CD8-positive, alpha-beta memory T cell (primary cell): Measurements from ENCODE around the gene AHCTF1. TPM values are rescaled to one million over a fixed set of nuclear protein-coding genes. Genes with fewer than 3 reads are reported as not detected.

Experiments
- CTCF ChIA-PET: fragments of 350-600 bp; sonication (Branson Sonifier 250); formaldehyde crosslinking; loops from one replicate; lab custom pipeline; 2021; ENCODE audit warnings: antibody characterized with exemption; lab: Charles Lee
- POLR2A ChIA-PET: fragments of 350-600 bp; sonication (Branson Sonifier 250); formaldehyde crosslinking; loops from one replicate; lab custom pipeline; 2021; ENCODE audit warnings: antibody characterized with exemption; lab: Charles Lee
- DNase-seq, 5 donors: peaks; one replicate each; pipeline versions ENCODE4 v3.0.0 to v3.0.0-alpha.2; 2020 to 2022; ENCODE audit warnings: mixed read lengths in 1 of 5
- H3K27ac ChIP-seq: one replicate; pipeline ENCODE4 v1.7.0; 2013; ENCODE audit warnings: low read depth, mild to moderate bottlenecking, low read length, moderate library complexity
- H3K27me3 ChIP-seq: 2 replicates; pipeline ENCODE4 v1.7.0; 2013; ENCODE audit warnings: low read length, mild to moderate bottlenecking; ENCODE audit not compliant: insufficient read depth, poor library complexity, severe bottlenecking
- H3K36me3 ChIP-seq: 2 replicates; pipeline ENCODE4 v1.7.0; 2013; ENCODE audit warnings: mild to moderate bottlenecking, low read length, moderate library complexity; ENCODE audit not compliant: insufficient read depth
- H3K4me1 ChIP-seq: 2 replicates; pipeline ENCODE4 v1.7.0; 2013; ENCODE audit warnings: mild to moderate bottlenecking, low read length, moderate library complexity; ENCODE audit not compliant: insufficient read depth
- H3K4me3 ChIP-seq: 2 replicates; pipeline ENCODE4 v1.7.0; 2013; ENCODE audit warnings: mild to moderate bottlenecking, low read length
- H3K9me3 ChIP-seq: 2 replicates; pipeline ENCODE4 v1.7.0; 2013; ENCODE audit warnings: mild to moderate bottlenecking, low read length
- H3K27ac Mint-ChIP-seq, 8 donors: one replicate each; pipeline ENCODE4 v1.8.0; 2020 to 2021; ENCODE audit warnings: mixed read lengths in 8 of 8, mild to moderate bottlenecking in 6 of 8, inconsistent platforms in 3 of 8, moderate library complexity in 3 of 8
- H3K27me3 Mint-ChIP-seq, 2 donors: one replicate each; pipeline ENCODE4 v1.8.0; 2020 to 2021; ENCODE audit warnings: mixed read lengths in 2 of 2, mild to moderate bottlenecking in 1 of 2, moderate library complexity in 1 of 2
- H3K36me3 Mint-ChIP-seq, 3 donors: one replicate each; pipeline ENCODE4 v1.8.0; 2020 to 2021; ENCODE audit warnings: mixed read lengths in 3 of 3, inconsistent platforms in 1 of 3, mild to moderate bottlenecking in 1 of 3
- H3K4me1 Mint-ChIP-seq, 3 donors: one replicate each; pipeline ENCODE4 v1.8.0; 2020 to 2021; ENCODE audit warnings: mixed read lengths in 3 of 3, inconsistent platforms in 1 of 3, mild to moderate bottlenecking in 1 of 3
- H3K4me3 Mint-ChIP-seq, 7 donors: one replicate each; pipeline ENCODE4 v1.8.0; 2020 to 2021; ENCODE audit warnings: mixed read lengths in 7 of 7, mild to moderate bottlenecking in 6 of 7, moderate library complexity in 4 of 7, inconsistent platforms in 2 of 7
- H3K9me3 Mint-ChIP-seq, 5 donors: one replicate each; pipeline ENCODE4 v1.8.0; 2020 to 2022; ENCODE audit warnings: mixed read lengths in 5 of 5, mild to moderate bottlenecking in 3 of 5, moderate library complexity in 2 of 5, inconsistent platforms in 1 of 5
- polyA plus RNA-seq: library from polyadenylated mRNA; unstranded; fragments of 300-500 nt; fragmentation: Illumina TruSeq; gene quantifications from one replicate; pipeline ENCODE4 v1.2.3, GENCODE V29; 2021
- total RNA-seq, 2 experiments: library from RNA; stranded (reverse); gene quantifications; one replicate each; pipeline ENCODE4 v1.2.3, GENCODE V29; 2021

AHCTF1 gene
- total and polyA plus RNA-seq, 3 experiments from 2014 or later = 23.7 to 53.0 (median 49.6) TPM

- Histone ChIP-seq H3K27ac (no peak overlapping the region), H3K4me1 (no peaks in the 10 kb centered on the region), H3K4me3 (no peak overlapping the region), H3K27me3 (no peaks in the 10 kb centered on the region), H3K9me3 (no peaks in the 10 kb centered on the region), H3K36me3 (no peaks in the 10 kb centered on the region)
- H3K27me3 Mint-ChIP-seq = peaks cover 5 to 28% of the 10 kb centered on the region in 2 donors
- no peak overlapping the region for H3K4me3 Mint-ChIP-seq
- H3K9me3 Mint-ChIP-seq = peaks cover 0 to 2% (median 0%) of the 10 kb centered on the region in 5 donors
- DNase-seq = no peak
- no peak overlapping the region for H3K27ac Mint-ChIP-seq
- H3K36me3 Mint-ChIP-seq = no peaks in the 10 kb centered on the region
- ChIA-PET CTCF (no interaction called here), POLR2A (no interaction called here)
- no peaks in the 10 kb centered on the region for H3K4me1 Mint-ChIP-seq
Measured at GRCh38 chr1:246794828-246795671, 136.7 kb downstream of the AHCTF1 start.

- Mint-ChIP-seq H3K27me3 (peaks cover 5 to 29% of the 10 kb centered on the region in 2 donors), H3K27ac (no peak overlapping the region), H3K4me1 (peaks cover 0 to 2% (median 2%) of the 10 kb centered on the region in 3 donors), H3K4me3 (no peak overlapping the region), H3K9me3 (peaks cover 0 to 2% (median 0%) of the 10 kb centered on the region in 5 donors), H3K36me3 (no peaks in the 10 kb centered on the region)
- no peaks in the 10 kb centered on the region for H3K27me3 ChIP-seq
- H3K4me1 ChIP-seq = no peaks in the 10 kb centered on the region
- ChIA-PET CTCF (no interaction called here), POLR2A (no interaction called here)
- no peak overlapping the region for H3K27ac ChIP-seq
- H3K4me3 ChIP-seq = no peak overlapping the region
- DNase-seq = no peak
- no peaks in the 10 kb centered on the region for H3K36me3 ChIP-seq
- no peaks in the 10 kb centered on the region for H3K9me3 ChIP-seq
Measured at GRCh38 chr1:246794048-246794827, 137.5 kb downstream of the AHCTF1 start.

- Histone ChIP-seq H3K27ac (no peak overlapping the region), H3K4me1 (no peaks in the 10 kb centered on the region), H3K4me3 (no peak overlapping the region), H3K9me3 (no peaks in the 10 kb centered on the region), H3K36me3 (no peaks in the 10 kb centered on the region), H3K27me3 (no peaks in the 10 kb centered on the region)
- Mint-ChIP-seq H3K4me1 (peaks cover 2 to 5% (median 4%) of the 10 kb centered on the region in 3 donors), H3K27ac (no peak overlapping the region), H3K36me3 (no peaks in the 10 kb centered on the region), H3K9me3 (peaks cover 0 to 2% (median 0%) of the 10 kb centered on the region in 5 donors), H3K27me3 (peaks cover 5 to 31% of the 10 kb centered on the region in 2 donors), H3K4me3 (no peak overlapping the region)
- no peak for DNase-seq
- CTCF ChIA-PET = no interaction called here
- POLR2A ChIA-PET = no interaction called here
Measured at GRCh38 chr1:246793356-246793896, 138.3 kb downstream of the AHCTF1 start.

- Mint-ChIP-seq H3K9me3 (peaks cover 0 to 2% (median 0%) of the 10 kb centered on the region in 5 donors), H3K4me1 (peaks cover 2 to 5% (median 4%) of the 10 kb centered on the region in 3 donors), H3K36me3 (no peaks in the 10 kb centered on the region), H3K27ac (no peak overlapping the region), H3K4me3 (no peak overlapping the region), H3K27me3 (peaks cover 4 to 37% of the 10 kb centered on the region in 2 donors)
- Histone ChIP-seq H3K4me3 (no peak overlapping the region), H3K27ac (no peak overlapping the region), H3K4me1 (no peaks in the 10 kb centered on the region), H3K9me3 (no peaks in the 10 kb centered on the region), H3K27me3 (no peaks in the 10 kb centered on the region), H3K36me3 (no peaks in the 10 kb centered on the region)
- POLR2A ChIA-PET = no interaction called here
- CTCF ChIA-PET = no interaction called here
- DNase-seq = no peak
Measured at GRCh38 chr1:246792603-246793002, 139.1 kb downstream of the AHCTF1 start.

GRCh38 chr1:246791303-246791918, 140.3 kb downstream of the AHCTF1 start:
- CTCF ChIA-PET = no interaction called here

GRCh38 chr1:246790833-246791232, 140.9 kb downstream of the AHCTF1 start:
- Mint-ChIP-seq H3K4me3 (no peak overlapping the region), H3K27ac (no peak overlapping the region), H3K9me3 (peaks cover 0 to 2% (median 0%) of the 10 kb centered on the region in 5 donors), H3K27me3 (peaks cover 4 to 37% of the 10 kb centered on the region in 2 donors), H3K36me3 (no peaks in the 10 kb centered on the region), H3K4me1 (peaks cover 2 to 5% (median 4%) of the 10 kb centered on the region in 3 donors)
- ChIA-PET POLR2A (no interaction called here), CTCF (no interaction called here)
- H3K4me3 ChIP-seq = no peak overlapping the region
- no peaks in the 10 kb centered on the region for H3K4me1 ChIP-seq
- H3K27ac ChIP-seq = no peak overlapping the region
- H3K9me3 ChIP-seq = no peaks in the 10 kb centered on the region
- H3K27me3 ChIP-seq = no peaks in the 10 kb centered on the region
- no peaks in the 10 kb centered on the region for H3K36me3 ChIP-seq
- no peak for DNase-seq

More at GRCh38 chr1:246791303-246791918, 140.3 kb downstream of the AHCTF1 start:
- H3K27ac Mint-ChIP-seq = no peak overlapping the region
- H3K9me3 Mint-ChIP-seq = peaks cover 0 to 2% (median 0%) of the 10 kb centered on the region in 5 donors
- no peak overlapping the region for H3K4me3 Mint-ChIP-seq
- POLR2A ChIA-PET = no interaction called here
- no peaks in the 10 kb centered on the region for H3K4me1 ChIP-seq
- H3K4me1 Mint-ChIP-seq = peaks cover 2 to 5% (median 4%) of the 10 kb centered on the region in 3 donors
- no peaks in the 10 kb centered on the region for H3K9me3 ChIP-seq
- H3K4me3 ChIP-seq = no peak overlapping the region
- no peaks in the 10 kb centered on the region for H3K36me3 Mint-ChIP-seq
- no peak overlapping the region for H3K27ac ChIP-seq
- no peaks in the 10 kb centered on the region for H3K36me3 ChIP-seq
- H3K27me3 ChIP-seq = no peaks in the 10 kb centered on the region
- peaks cover 4 to 37% of the 10 kb centered on the region in 2 donors for H3K27me3 Mint-ChIP-seq
- no peak for DNase-seq

- no peak overlapping the region for H3K27ac ChIP-seq
- CTCF ChIA-PET = no interaction called here
- no peak for DNase-seq
- no peaks in the 10 kb centered on the region for H3K36me3 ChIP-seq
- no peak overlapping the region for H3K4me3 ChIP-seq
- H3K27ac Mint-ChIP-seq = no peak overlapping the region
- H3K4me3 Mint-ChIP-seq = no peak overlapping the region
- H3K27me3 Mint-ChIP-seq = peaks cover 4 to 33% of the 10 kb centered on the region in 2 donors
- H3K27me3 ChIP-seq = no peaks in the 10 kb centered on the region
- peaks cover 0 to 2% (median 0%) of the 10 kb centered on the region in 5 donors for H3K9me3 Mint-ChIP-seq
- peaks cover 2 to 5% (median 4%) of the 10 kb centered on the region in 3 donors for H3K4me1 Mint-ChIP-seq
- no peaks in the 10 kb centered on the region for H3K9me3 ChIP-seq
- POLR2A ChIA-PET = no interaction called here
- H3K4me1 ChIP-seq = no peaks in the 10 kb centered on the region
- no peaks in the 10 kb centered on the region for H3K36me3 Mint-ChIP-seq
Measured at GRCh38 chr1:246790364-246790763, 141.4 kb downstream of the AHCTF1 start.
